22Rv1 (cell line): ENCODE measurements around the gene SNAP47.

Experiments used
- ZFX ChIP-seq: fragments of 450-650 bp; IDR thresholded peaks from 2 replicates; pipeline ENCODE4 v1.6.1; 2017; ENCODE audit warnings: antibody characterized with exemption, borderline replicate concordance
- TF ChIP-seq, protein P1 (sequence below): fragments of 450-650 bp; IDR thresholded peaks from 2 replicates; pipeline ENCODE4 v1.5.1; 2017; ENCODE audit warnings: mild to moderate bottlenecking

DNA sequence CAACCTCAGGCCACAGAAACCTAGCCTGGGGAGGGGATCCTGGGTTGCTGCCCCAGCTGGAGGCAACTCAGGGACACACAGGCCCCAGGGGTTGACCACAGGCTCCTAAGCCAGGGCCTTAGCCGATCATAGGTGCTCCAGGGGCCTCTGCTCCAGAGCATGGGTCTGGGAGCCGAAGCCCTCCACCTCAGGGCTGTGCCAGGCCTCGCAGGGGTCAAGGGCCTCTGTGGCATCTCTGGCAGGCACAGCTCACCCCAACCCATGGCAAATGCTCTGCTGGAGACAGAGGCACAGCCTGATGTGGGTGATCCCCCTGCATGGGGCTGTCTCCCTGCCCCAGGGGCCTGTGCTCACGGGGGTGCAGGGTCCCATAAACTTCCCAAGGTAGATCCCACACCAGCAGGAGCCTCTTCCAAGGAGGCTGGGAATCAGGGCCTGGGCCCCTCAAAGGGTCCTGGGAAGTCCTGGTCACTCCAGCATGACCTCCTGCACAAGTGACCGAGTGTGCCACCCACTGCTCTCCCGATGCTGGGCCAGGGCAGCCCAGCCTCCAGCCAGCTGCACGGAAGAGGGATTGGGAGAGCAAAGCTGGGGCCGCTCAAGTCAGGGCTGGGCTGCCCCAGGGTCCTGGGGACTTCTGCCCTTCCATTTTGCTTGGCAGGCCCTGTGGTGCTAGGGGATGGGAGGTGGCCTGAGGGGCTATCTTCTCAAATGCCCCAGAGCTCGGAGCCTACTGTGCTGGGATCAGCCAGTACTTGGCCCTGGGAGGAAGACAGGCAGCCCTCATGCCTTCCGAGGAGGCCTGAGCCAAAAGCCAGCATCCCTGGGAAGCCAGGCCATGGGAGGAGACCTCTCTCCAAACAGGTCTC, 58.1 kb downstream of the SNAP47 start:
- TF ChIP-seq, protein P1, sequence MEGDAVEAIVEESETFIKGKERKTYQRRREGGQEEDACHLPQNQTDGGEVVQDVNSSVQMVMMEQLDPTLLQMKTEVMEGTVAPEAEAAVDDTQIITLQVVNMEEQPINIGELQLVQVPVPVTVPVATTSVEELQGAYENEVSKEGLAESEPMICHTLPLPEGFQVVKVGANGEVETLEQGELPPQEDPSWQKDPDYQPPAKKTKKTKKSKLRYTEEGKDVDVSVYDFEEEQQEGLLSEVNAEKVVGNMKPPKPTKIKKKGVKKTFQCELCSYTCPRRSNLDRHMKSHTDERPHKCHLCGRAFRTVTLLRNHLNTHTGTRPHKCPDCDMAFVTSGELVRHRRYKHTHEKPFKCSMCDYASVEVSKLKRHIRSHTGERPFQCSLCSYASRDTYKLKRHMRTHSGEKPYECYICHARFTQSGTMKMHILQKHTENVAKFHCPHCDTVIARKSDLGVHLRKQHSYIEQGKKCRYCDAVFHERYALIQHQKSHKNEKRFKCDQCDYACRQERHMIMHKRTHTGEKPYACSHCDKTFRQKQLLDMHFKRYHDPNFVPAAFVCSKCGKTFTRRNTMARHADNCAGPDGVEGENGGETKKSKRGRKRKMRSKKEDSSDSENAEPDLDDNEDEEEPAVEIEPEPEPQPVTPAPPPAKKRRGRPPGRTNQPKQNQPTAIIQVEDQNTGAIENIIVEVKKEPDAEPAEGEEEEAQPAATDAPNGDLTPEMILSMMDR, result no peak
- no peak for TF ChIP-seq ZFX
